KOPT-K1 (cell line): ENCODE measurements around the gene SPHK2.
"Not testable (repeated sequence)": the region's sequence is repeated elsewhere in the genome, so short reads cannot be mapped to it uniquely, and the experiment has no call there.

Experiments
- H3K27ac ChIP-seq: fragments of 200-600 bp; sonication (generic); 2 replicates; pipeline ENCODE4 v1.5.1; 2016; ENCODE audit warnings: antibody characterized with exemption, mild to moderate bottlenecking, low read depth, low read length; ENCODE audit not compliant: poor library complexity, severe bottlenecking
- H3K36me3 ChIP-seq: fragments of 200-600 bp; sonication (generic); 2 replicates; pipeline ENCODE4 v1.5.1; 2017; ENCODE audit warnings: antibody characterized with exemption, mild to moderate bottlenecking, low read length, moderate library complexity; ENCODE audit not compliant: insufficient read depth
- H3K9me3 ChIP-seq: fragments of 200-600 bp; sonication (generic); 2 replicates; pipeline ENCODE4 v1.5.1; 2017; ENCODE audit warnings: antibody characterized with exemption, low read length, mild to moderate bottlenecking; ENCODE audit not compliant: insufficient read depth, poor library complexity, severe bottlenecking

SPHK2 gene

DNA sequence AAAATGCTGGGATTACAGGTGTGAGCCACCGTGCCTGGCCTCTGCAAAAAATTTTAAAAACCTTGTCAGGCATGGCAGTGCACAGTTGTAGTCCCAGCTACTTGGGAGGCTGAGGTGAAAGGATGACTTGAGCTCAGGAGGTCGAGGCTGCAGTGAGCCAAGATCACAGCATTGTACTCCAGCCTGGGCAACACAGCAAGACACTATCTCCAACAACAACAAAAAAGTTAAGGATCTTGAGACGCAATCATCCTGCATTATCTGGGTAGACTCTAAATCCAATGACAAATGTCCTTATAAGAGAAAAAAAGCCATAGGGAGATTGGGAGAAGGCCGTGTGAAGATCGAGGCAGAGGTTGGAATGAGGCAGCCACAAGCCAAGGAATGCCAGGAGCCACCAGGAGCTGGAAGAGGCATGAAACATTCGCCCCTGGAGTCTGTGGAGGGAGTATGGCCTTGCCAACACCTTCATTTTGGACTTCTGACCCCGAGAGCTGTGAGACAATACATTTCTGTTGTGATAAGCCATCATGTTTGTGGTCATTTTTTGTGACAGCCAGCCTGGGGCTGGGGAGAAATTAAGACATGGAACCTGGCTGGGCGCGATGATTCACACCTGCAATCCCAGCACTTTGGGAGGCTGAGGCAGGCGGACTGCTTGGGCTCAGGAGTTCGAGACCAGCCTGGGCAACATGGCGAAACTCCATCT, 31.8 kb downstream of the SPHK2 start:
- Histone ChIP-seq H3K36me3 (no peaks in the 10 kb centered on the region), H3K27ac (no peak overlapping the region), H3K9me3 (no peaks in the 10 kb centered on the region)

DNA sequence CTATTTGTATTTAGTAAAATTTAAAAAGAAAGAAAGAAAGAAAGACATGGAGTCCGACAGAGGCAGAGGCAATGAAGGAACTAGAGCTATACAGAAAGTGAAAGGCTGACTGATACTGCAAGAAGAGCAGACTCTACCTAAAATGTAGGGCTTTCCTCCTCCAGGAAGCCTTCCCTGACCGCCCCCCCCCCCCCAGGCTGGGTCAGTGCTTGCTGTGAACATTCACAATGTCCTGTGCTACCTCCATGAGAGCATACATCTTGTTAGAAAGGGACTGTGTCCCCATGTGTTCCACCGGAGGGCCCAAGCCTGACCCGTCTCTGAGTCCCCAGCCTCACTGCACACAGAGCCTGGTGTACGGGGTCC, 32.4 kb downstream of the SPHK2 start:
- H3K27ac ChIP-seq: no peak overlapping the region
- H3K9me3 ChIP-seq: no peaks in the 10 kb centered on the region
- no peaks in the 10 kb centered on the region for H3K36me3 ChIP-seq

DNA sequence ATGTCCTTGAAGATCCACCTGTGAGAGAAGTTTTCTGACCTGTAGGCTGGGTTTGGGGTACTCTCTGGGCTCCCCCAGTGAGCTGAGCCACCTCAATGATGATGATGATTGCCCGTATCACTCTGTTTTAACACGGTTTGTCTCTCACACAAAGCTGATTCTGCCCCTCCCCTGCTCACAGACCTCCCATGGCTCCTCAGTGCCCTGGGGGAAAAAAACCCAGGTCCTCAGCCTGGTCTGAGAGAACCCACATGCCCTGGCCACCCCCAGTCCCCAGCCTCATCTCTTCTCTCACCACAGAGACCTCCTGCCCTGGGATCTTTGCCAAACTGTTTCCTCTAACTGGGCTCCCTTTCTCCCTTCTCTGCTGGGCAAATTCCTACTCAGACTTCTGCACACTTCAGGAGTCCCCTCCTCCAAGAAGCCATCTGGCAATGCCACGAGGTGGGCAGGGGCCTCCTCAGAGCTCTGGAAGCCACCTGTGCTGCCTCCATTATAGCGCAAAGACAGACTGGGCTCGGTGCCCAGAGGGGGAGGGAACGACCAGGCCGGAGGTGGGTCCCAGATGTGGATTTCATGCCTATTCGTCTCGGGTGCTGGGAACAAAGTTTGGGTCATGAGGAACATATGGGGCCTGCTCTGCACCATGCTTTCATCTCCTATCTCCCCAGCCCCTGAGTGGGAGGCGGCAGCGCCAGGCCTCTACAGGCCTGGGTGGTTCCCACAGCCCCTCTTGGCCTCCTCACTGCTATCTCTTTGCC, 35.2 kb downstream of the SPHK2 start:
- H3K36me3 ChIP-seq: no peaks in the 10 kb centered on the region
- H3K9me3 ChIP-seq: no peaks in the 10 kb centered on the region
- H3K27ac ChIP-seq: peak overlapping the region; percentile 54

DNA sequence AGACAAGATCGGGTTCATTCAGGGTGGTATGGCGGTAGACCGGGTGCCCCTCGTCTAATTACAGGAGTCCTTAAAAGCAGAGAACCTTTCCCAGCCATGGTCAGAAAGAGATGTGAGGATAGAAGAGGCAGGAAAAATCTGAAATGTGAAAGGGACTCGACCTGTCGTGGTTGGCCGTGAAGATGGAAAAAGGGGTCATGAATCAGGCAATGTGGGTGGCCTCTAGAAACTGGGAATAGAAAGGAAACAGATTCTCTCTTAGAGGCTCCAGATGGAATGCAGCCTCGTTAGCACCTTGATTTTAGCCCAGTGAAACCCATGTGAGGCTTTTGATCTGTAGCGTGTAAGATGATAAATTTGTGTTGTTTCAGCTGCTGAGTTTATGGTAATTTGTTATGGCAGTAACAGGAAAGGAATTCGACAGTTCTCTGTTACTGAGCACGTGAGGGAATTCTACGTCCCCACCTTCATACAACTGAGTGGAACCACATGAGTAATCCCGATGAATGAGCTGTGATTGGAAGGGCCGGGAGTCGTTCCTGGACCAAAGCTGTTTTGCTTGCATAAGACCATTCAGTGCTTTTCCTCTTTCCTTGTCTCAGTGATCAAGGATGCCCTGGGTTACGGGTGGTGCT, 37.7 kb downstream of the SPHK2 start:
- Histone ChIP-seq H3K9me3 (no peaks in the 10 kb centered on the region), H3K27ac (no peak overlapping the region), H3K36me3 (no peaks in the 10 kb centered on the region)

DNA sequence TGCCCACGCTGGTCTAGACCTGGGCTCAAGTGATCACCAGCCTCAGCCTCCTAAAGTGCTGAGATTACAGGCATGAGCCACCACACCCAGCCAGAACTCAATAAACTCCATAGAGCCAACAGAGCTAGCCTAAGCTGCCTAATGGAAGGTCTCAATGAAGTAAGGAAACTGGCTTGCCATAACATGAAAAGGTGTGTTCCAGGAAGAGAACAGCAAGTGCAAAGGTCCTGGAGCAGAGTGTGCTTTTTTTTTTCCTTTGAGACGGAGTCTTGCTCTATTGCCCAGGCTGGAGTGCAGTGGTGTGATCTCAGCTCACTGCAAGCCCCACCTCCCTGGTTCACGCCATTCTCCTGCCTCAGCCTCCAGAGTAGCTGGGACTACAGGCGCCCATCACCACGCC, 38.5 kb downstream of the SPHK2 start:
- not testable (repeated sequence) for H3K27ac ChIP-seq, H3K9me3 ChIP-seq, H3K36me3 ChIP-seq

DNA sequence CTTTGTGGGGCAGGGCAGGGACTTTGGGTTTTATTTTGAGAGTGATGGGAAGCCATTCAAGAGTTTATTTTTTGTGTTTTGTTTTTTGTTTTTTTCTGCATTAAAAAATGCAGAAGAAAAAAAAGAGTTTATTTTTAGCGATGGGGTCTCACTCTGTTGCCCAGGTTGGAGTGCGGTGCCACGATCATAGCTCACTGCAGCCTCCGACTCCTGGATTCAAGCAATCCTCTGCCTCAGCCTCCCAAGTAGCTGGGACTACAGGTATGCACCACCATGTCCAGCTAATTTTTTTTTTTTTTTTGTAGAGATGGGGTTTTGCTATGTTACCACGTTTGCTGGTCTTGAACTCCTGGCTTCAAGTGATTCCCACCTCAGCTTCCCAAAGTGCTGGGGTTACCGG, 39.2 kb downstream of the SPHK2 start:
- no peaks in the 10 kb centered on the region for H3K9me3 ChIP-seq
- no peaks in the 10 kb centered on the region for H3K36me3 ChIP-seq
- H3K27ac ChIP-seq: no peak overlapping the region

DNA sequence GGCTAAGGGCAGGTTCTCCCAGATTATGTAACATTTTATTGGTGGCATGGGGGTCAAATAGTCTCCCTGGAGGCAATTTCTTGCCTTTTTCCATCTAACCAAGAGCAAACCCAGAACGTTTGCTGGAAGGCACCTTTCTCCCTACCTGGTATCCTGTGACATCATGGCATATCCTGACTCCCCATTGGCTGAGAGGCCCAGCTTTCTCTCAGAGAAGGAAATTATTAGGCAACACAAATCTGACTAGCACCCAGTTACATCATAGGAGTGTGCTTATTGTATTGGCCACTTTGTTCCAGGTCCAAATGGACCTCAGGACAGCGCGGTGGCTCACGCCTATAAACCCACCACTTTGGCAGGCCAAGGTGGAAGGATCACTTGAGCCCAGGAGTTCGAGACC, 40.5 kb downstream of the SPHK2 start:
- H3K9me3 ChIP-seq: no peaks in the 10 kb centered on the region
- no peak overlapping the region for H3K27ac ChIP-seq
- H3K36me3 ChIP-seq: no peaks in the 10 kb centered on the region

DNA sequence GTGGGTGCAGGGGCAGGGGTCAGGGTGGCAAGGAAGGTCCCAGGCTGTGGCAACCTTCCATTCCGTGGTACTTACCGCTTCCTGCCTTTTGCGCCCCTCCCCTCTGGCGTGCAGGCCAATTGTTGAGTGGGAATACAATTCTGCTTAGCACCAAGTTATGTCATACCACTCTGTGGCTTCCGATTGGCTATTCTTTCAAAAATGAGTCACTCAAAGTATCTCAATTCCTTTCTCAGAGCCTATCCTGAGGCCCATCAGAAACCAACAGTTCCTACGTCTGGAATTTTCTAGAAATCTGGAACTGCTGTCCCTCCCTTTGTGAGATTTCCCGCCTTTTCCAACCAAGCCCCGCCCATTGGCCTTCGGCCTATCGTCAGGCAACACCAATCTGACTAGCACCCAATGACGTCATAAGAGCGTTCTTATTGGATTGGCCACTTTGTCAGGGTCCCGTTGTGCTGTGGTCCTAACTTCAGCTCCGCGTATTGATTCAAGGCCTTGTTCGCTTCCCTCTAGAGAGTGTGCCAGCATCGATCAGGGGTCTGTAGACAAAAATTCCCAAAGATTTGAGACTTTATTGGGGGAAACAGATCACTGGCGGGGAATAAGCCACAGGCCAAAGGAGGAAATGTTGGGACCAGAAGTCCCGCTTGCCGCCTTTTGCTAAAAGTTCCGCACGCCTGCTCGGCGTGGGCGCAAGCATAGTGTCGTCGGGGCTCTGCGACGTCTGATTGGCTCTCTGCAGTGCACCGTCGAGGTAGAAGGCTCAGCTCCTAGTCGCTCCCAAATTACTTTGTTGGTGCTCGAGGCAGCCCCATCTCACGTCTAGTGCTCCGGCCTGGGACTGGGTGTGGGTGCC, 41.8 kb downstream of the SPHK2 start:
- peak overlapping the region; percentile 81 for H3K27ac ChIP-seq
- H3K9me3 ChIP-seq: no peaks in the 10 kb centered on the region
- H3K36me3 ChIP-seq: no peaks in the 10 kb centered on the region

DNA sequence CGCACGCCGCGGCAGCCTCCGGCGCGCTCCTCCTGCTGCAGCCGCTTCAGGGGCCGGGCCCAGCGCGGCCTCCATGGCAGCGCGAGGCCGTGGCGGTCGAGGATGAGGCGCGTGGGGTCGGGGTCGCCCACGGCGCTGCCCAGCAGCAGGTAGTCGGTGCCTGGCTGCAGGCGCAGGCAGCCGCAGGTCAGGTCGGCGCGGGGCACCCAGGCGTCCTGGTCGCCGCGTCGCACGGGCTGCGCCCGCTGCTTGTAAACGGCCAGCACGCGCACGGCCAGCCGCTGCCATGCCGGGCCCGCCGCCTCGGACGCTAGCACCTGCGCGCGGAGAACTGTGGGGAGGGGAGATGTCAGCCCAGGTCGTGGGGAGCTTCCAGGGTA, 42.4 kb downstream of the SPHK2 start:
- H3K36me3 ChIP-seq: no peaks in the 10 kb centered on the region
- H3K27ac ChIP-seq: peak overlapping the region; percentile 81
- no peaks in the 10 kb centered on the region for H3K9me3 ChIP-seq

DNA sequence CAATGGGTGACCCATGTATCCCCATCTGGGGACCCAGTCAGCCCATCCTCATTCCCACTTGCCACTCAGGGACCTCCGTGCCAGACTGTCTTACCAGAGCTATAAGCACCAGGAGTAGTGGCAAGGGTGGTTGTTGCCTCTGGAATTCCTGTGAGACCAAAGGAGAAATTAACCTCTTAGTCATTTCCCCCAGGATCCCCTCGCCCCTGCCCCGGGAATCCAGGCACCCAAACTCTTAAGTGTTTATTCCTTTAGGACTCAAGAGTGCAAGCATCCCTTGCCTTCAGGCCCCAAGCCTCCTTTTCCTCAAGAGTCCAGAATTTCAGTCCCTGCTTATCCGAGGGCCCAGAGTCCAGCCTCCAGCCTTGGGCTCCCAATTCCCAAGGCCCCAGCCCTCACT, 44.4 kb downstream of the SPHK2 start:
- H3K9me3 ChIP-seq: no peaks in the 10 kb centered on the region
- H3K27ac ChIP-seq: no peak overlapping the region
- no peaks in the 10 kb centered on the region for H3K36me3 ChIP-seq

DNA sequence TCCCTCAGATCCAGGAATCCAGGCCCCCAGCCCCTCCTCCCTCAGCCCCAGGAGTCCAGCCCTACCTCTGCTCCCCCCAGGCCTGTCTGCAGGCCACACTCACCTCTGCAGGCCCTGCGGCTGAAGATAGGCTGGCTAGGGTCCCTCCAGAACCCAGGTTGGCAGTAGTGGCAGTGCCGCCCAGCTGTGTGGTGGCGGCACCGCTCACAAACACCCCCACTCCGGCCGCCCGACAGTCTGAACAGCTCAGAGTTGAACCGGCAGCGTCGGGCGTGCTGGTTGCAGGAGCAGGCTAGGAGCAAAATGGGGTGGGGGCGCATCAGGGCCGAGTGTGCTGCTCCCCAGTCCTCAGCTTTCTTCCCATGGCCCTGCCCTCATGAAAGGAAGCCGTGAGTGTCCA, 45.2 kb downstream of the SPHK2 start:
- H3K36me3 ChIP-seq: no peaks in the 10 kb centered on the region
- H3K27ac ChIP-seq: no peak overlapping the region
- H3K9me3 ChIP-seq: no peaks in the 10 kb centered on the region

DNA sequence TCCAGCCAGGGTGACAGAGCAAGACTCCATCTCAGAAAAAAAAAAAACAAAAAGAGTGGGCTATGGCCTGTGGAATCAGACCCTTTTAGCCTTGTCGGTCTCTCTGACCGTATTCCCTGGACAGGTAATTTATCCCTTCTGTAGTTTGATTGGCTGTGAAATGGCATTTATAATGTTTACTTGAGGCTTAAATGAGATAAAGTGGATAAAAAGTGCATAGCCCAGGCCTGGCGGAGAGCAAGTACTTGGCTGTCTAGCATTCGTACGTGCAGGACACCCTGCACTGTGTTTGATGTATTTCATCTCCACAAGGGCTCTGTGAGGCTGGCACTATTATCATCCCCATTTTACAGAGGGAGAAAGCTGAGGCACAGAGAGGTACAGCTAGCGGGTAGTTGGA, 46.5 kb downstream of the SPHK2 start:
- H3K27ac ChIP-seq: no peak overlapping the region
- no peaks in the 10 kb centered on the region for H3K36me3 ChIP-seq
- no peaks in the 10 kb centered on the region for H3K9me3 ChIP-seq

DNA sequence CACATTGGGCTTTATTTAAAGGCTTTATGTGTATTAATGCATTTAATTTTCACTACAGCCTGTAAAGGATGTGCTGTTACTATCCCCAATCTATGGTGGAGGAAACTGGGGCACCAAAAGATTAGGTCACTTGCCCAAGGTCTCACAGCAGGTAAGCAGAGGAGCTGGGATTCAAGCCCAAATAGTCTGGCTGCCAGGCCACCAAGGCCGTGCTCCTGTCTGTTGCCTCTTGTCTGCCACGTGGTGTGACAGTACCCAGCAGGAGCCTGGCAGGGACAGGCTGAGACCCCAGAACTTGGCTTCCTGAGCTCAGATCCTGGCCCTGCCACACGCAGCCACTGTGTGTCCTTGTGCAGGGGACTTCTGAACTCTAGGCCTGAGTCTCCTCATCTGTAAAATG, 49.0 kb downstream of the SPHK2 start:
- H3K9me3 ChIP-seq: no peaks in the 10 kb centered on the region
- H3K36me3 ChIP-seq: no peaks in the 10 kb centered on the region
- H3K27ac ChIP-seq: no peak overlapping the region

DNA sequence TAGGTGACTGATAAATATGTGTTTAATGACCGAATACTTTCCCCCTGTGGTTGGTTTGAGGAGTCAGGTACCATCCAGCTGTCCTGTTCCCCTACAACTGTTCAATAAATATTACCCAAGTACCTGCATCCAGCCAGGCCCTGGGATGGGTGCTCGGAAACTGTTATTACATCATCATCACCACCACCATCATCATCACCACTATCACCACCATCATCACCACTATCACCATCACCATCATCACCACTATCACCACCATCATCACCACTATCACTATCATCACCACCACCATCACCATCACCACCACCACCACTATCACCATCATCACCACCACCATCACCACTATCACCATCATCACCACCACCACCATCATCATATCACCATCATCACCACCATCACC, 49.5 kb downstream of the SPHK2 start:
- H3K27ac ChIP-seq: no peak overlapping the region
- no peaks in the 10 kb centered on the region for H3K36me3 ChIP-seq
- H3K9me3 ChIP-seq: no peaks in the 10 kb centered on the region
